ENCODE data around the gene CENPU. TPM values are rescaled to one million over a fixed set of nuclear protein-coding genes. Genes with fewer than 3 reads are reported as not detected.

Gene CENPU
- total and polyA plus RNA-seq, 3 experiments from 2014 or later: 3.5 to 56.9 (median 54.5) TPM

DNA sequence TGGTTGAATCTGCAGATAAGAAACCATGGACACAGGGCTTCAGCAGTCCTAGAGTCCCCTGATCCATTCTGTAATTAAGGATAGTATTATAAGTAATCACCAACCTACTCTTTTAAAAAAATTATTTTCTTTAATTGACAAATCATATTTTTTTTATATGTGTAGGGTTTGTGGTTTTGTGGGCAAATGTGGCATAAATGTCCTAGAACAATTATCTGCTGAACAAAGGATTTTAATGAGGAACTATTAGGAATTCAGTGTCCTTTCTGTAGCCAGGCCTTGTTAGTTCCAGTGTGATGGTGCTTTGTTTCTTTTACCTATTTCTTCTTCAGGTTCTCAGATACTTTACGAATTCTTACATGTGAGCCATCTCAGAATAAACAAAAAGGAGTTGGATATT, 52.0 kb downstream of the CENPU start:
- Mint-ChIP-seq H3K27me3 (no peaks in the 10 kb centered on the region), H3K36me3 (peaks cover 0 to 28% (median 4%) of the 10 kb centered on the region in 3 donors), H3K4me1 (peaks cover 3 to 9% (median 6%) of the 10 kb centered on the region in 3 donors), H3K9me3 (no peaks in the 10 kb centered on the region), H3K27ac (no peak overlapping the region), H3K4me3 (no peak overlapping the region)
- no peaks in the 10 kb centered on the region for H3K27me3 ChIP-seq (ENCODE audit: insufficient read depth, low read length, poor library complexity, severe bottlenecking)
- POLR2A ChIA-PET: no interaction called here
- H3K9me3 ChIP-seq (ENCODE audit: low read length): no peaks in the 10 kb centered on the region
- CTCF ChIA-PET: no interaction called here
- no peak for DNase-seq
- H3K4me3 ChIP-seq (ENCODE audit: low read length): no peak overlapping the region
- H3K4me1 ChIP-seq (ENCODE audit: insufficient read depth, low read length): no peaks in the 10 kb centered on the region
- H3K36me3 ChIP-seq (ENCODE audit: insufficient read depth, low read length): no peaks in the 10 kb centered on the region
- H3K27ac ChIP-seq (ENCODE audit: low read depth, low read length): no peak overlapping the region

DNA sequence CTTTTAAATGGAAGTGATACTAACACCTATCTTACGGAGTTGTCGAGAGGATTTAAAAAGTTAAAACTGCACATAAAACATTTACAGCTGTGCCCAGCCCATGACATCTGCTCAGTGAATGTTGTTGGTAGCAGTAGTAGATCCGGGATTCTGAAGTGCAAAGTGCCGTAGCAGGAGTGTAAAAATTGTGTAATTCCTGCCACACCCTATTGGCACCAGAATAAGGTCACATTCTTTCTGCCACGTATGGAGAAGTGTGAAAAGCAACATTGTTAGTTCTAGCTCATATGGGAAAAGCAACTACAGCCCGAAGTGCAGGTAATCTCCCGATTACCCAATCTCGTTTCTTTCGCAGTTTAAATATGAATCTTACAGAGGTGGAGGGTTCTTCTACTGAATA, 53.2 kb downstream of the CENPU start:
- Histone ChIP-seq H3K4me1 (ENCODE audit: insufficient read depth, low read length) (no peaks in the 10 kb centered on the region), H3K27ac (ENCODE audit: low read depth, low read length) (no peak overlapping the region), H3K9me3 (ENCODE audit: low read length) (no peaks in the 10 kb centered on the region), H3K4me3 (ENCODE audit: low read length) (no peak overlapping the region), H3K36me3 (ENCODE audit: insufficient read depth, low read length) (no peaks in the 10 kb centered on the region), H3K27me3 (ENCODE audit: insufficient read depth, low read length, poor library complexity, severe bottlenecking) (no peaks in the 10 kb centered on the region)
- no peaks in the 10 kb centered on the region for H3K9me3 Mint-ChIP-seq
- CTCF ChIA-PET: no interaction called here
- H3K36me3 Mint-ChIP-seq: peaks cover 0 to 20% (median 3%) of the 10 kb centered on the region in 3 donors
- no peaks in the 10 kb centered on the region for H3K27me3 Mint-ChIP-seq
- no peak overlapping the region for H3K4me3 Mint-ChIP-seq
- peaks cover 3 to 9% (median 6%) of the 10 kb centered on the region in 3 donors for H3K4me1 Mint-ChIP-seq
- no peak overlapping the region for H3K27ac Mint-ChIP-seq
- POLR2A ChIA-PET: no interaction called here
- no peak for DNase-seq

DNA sequence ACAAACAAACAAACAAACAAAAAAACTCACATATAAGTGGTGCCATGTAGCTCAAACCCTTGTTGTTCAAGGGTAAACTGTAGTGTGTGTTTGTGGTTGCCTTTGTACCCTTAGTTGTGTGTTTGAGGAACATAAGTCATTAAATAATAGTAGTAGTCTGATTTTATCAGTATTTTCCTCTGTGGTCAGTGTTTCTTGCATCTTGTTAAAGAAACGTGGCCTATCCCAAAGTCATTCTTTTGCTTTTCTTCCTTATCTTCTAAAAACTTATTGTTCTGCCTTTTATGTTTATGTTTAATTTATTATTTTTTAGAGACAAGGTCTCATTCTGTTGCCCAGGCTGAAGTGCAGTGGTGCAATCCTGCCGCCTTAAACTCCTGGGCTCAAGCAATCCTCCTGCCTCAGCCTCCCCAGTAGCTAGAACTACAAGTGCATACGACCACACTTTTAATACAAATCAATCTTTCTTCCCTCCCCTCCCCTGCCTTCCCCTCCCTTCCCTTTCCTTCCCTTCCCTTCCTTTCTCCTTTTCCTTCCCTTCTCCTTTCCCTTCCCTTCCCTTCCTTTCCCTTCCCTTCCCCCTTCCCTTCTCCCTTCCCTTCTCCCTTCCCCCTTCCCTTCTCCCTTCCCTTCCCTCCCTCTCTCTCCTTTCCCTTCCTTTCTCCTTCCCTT, 57.9 kb downstream of the CENPU start:
- POLR2A ChIA-PET: no interaction called here

GRCh38 chr4:184675018-184675417, 58.9 kb downstream of the CENPU start:
- Histone ChIP-seq H3K4me1 (ENCODE audit: insufficient read depth, low read length) (no peaks in the 10 kb centered on the region), H3K27me3 (ENCODE audit: insufficient read depth, low read length, poor library complexity, severe bottlenecking) (no peaks in the 10 kb centered on the region), H3K27ac (ENCODE audit: low read depth, low read length) (no peak overlapping the region), H3K9me3 (ENCODE audit: low read length) (no peaks in the 10 kb centered on the region), H3K36me3 (ENCODE audit: insufficient read depth, low read length) (no peaks in the 10 kb centered on the region), H3K4me3 (ENCODE audit: low read length) (no peak overlapping the region)
- no peaks in the 10 kb centered on the region for H3K27me3 Mint-ChIP-seq
- H3K36me3 Mint-ChIP-seq: peaks cover 0 to 38% (median 12%) of the 10 kb centered on the region in 3 donors
- POLR2A ChIA-PET: no interaction called here
- H3K4me3 Mint-ChIP-seq: no peak overlapping the region
- H3K27ac Mint-ChIP-seq: no peak overlapping the region
- no peak for DNase-seq
- H3K4me1 Mint-ChIP-seq: peaks cover 1 to 4% (median 3%) of the 10 kb centered on the region in 3 donors
- CTCF ChIA-PET: no interaction called here
- no peaks in the 10 kb centered on the region for H3K9me3 Mint-ChIP-seq

More for the DNA sequence above, 57.9 kb downstream of the CENPU start:
- Mint-ChIP-seq H3K27ac (peak overlapping the region in 2 of 8 donors; percentile 41 to 60), H3K36me3 (peaks cover 0 to 36% (median 12%) of the 10 kb centered on the region in 3 donors), H3K4me3 (no peak overlapping the region), H3K4me1 (no peaks in the 10 kb centered on the region), H3K9me3 (no peaks in the 10 kb centered on the region), H3K27me3 (no peaks in the 10 kb centered on the region)
- Histone ChIP-seq H3K9me3 (ENCODE audit: low read length) (no peaks in the 10 kb centered on the region), H3K4me3 (ENCODE audit: low read length) (no peak overlapping the region), H3K27ac (ENCODE audit: low read depth, low read length) (no peak overlapping the region), H3K27me3 (ENCODE audit: insufficient read depth, low read length, poor library complexity, severe bottlenecking) (no peaks in the 10 kb centered on the region), H3K4me1 (ENCODE audit: insufficient read depth, low read length) (no peaks in the 10 kb centered on the region), H3K36me3 (ENCODE audit: insufficient read depth, low read length) (no peaks in the 10 kb centered on the region)
- DNase-seq: no peak
- CTCF ChIA-PET: no interaction called here

GRCh38 chr4:184674011-184674410, 59.9 kb downstream of the CENPU start:
- Histone ChIP-seq H3K27me3 (ENCODE audit: insufficient read depth, low read length, poor library complexity, severe bottlenecking) (no peaks in the 10 kb centered on the region), H3K36me3 (ENCODE audit: insufficient read depth, low read length) (no peaks in the 10 kb centered on the region), H3K4me1 (ENCODE audit: insufficient read depth, low read length) (peaks cover 7% of the 10 kb centered on the region), H3K9me3 (ENCODE audit: low read length) (no peaks in the 10 kb centered on the region), H3K4me3 (ENCODE audit: low read length) (no peak overlapping the region), H3K27ac (ENCODE audit: low read depth, low read length) (no peak overlapping the region)
- no peaks in the 10 kb centered on the region for H3K27me3 Mint-ChIP-seq
- H3K36me3 Mint-ChIP-seq: peaks cover 0 to 42% (median 18%) of the 10 kb centered on the region in 3 donors
- no peak overlapping the region for H3K4me3 Mint-ChIP-seq
- no peak for DNase-seq
- no peak overlapping the region for H3K27ac Mint-ChIP-seq
- CTCF ChIA-PET: no interaction called here
- peaks cover 11 to 14% (median 13%) of the 10 kb centered on the region in 3 donors for H3K4me1 Mint-ChIP-seq
- POLR2A ChIA-PET: interaction anchor here (0.6 kb wide), 1 partner anchor 549 kb away, joined by 3 read pairs; no protein-coding TSS in a partner anchor
- no peaks in the 10 kb centered on the region for H3K9me3 Mint-ChIP-seq

GRCh38 chr4:184672741-184673140, 61.2 kb downstream of the CENPU start:
- no peak for DNase-seq
- H3K9me3 Mint-ChIP-seq: no peaks in the 10 kb centered on the region
- Histone ChIP-seq H3K9me3 (ENCODE audit: low read length) (no peaks in the 10 kb centered on the region), H3K4me3 (ENCODE audit: low read length) (no peak overlapping the region), H3K36me3 (ENCODE audit: insufficient read depth, low read length) (no peaks in the 10 kb centered on the region), H3K4me1 (ENCODE audit: insufficient read depth, low read length) (peaks cover 17% of the 10 kb centered on the region), H3K27me3 (ENCODE audit: insufficient read depth, low read length, poor library complexity, severe bottlenecking) (no peaks in the 10 kb centered on the region), H3K27ac (ENCODE audit: low read depth, low read length) (no peak overlapping the region)
- peaks cover 7 to 49% (median 26%) of the 10 kb centered on the region in 3 donors for H3K36me3 Mint-ChIP-seq
- CTCF ChIA-PET: interaction anchor here (0.7 to 1.0 kb wide), 2 partner anchors 10 to 62 kb away, joined by 3 to 4 read pairs; no protein-coding TSS in a partner anchor
- H3K27ac Mint-ChIP-seq: peak overlapping the region in 1 of 8 donors; percentile 22
- H3K4me3 Mint-ChIP-seq: no peak overlapping the region
- peaks cover 23 to 26% (median 26%) of the 10 kb centered on the region in 3 donors for H3K4me1 Mint-ChIP-seq
- POLR2A ChIA-PET: interaction anchor here (0.6 kb wide), 1 partner anchor 426 kb away, joined by 4 read pairs; no protein-coding TSS in a partner anchor
- no peaks in the 10 kb centered on the region for H3K27me3 Mint-ChIP-seq

DNA sequence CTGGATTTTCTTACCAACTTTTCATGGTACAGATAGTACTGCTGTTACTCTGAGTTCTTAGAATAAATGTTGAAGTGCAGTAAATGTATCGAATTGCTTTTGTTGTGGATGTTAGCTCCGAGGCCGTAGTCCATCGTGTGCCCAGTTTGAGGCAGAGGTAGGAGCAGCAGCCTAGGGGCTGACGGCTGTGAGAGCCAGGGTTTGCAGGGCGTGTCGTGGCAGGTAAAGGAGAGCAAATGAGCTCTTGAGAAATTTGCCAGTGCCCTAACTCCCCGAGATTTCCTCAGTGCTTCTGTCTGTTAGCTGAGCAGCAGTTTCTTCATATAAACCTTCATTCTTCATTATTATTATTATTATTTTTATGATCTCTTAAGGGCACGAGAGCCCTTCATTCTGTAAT, 62.8 kb downstream of the CENPU start:
- Histone ChIP-seq H3K27ac (ENCODE audit: low read depth, low read length) (no peak overlapping the region), H3K9me3 (ENCODE audit: low read length) (no peaks in the 10 kb centered on the region), H3K36me3 (ENCODE audit: insufficient read depth, low read length) (no peaks in the 10 kb centered on the region), H3K27me3 (ENCODE audit: insufficient read depth, low read length, poor library complexity, severe bottlenecking) (no peaks in the 10 kb centered on the region), H3K4me1 (ENCODE audit: insufficient read depth, low read length) (peaks cover 17% of the 10 kb centered on the region), H3K4me3 (ENCODE audit: low read length) (no peak overlapping the region)
- ChIA-PET POLR2A (no interaction called here), CTCF (no interaction called here)
- H3K36me3 Mint-ChIP-seq: peaks cover 9 to 62% (median 26%) of the 10 kb centered on the region in 3 donors
- no peaks in the 10 kb centered on the region for H3K27me3 Mint-ChIP-seq
- H3K9me3 Mint-ChIP-seq: no peaks in the 10 kb centered on the region
- peaks cover 30 to 37% (median 37%) of the 10 kb centered on the region in 3 donors for H3K4me1 Mint-ChIP-seq
- no peak for DNase-seq
- peak overlapping the region in 4 of 8 donors; percentile 35 to 94 (median 60) for H3K27ac Mint-ChIP-seq
- no peak overlapping the region for H3K4me3 Mint-ChIP-seq

DNA sequence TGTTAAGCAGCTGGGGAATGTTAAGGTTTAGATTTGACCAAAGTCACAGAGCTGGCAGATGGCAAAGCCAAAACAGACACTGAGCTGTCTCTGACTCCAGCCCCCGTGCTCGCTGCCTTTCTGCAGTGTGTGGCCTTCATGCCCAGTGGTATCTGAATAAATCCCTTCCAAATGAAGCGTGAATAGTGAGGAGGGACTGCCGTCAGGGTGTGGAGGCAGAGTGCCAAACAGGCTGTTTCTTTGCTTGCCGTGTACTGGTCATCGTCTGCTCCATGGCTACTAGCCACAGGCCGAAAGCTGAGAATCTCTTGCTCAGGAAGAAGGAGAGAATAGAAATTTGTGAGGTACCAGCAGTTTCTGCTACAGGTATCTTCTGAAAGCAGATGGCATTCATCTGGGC, 64.6 kb downstream of the CENPU start:
- no peaks in the 10 kb centered on the region for H3K27me3 Mint-ChIP-seq
- peak overlapping the region in 7 of 8 donors; percentile 81 to 97 (median 87) for H3K27ac Mint-ChIP-seq
- Histone ChIP-seq H3K36me3 (ENCODE audit: insufficient read depth, low read length) (no peaks in the 10 kb centered on the region), H3K9me3 (ENCODE audit: low read length) (no peaks in the 10 kb centered on the region), H3K27me3 (ENCODE audit: insufficient read depth, low read length, poor library complexity, severe bottlenecking) (no peaks in the 10 kb centered on the region), H3K4me3 (ENCODE audit: low read length) (no peak overlapping the region), H3K27ac (ENCODE audit: low read depth, low read length) (no peak overlapping the region), H3K4me1 (ENCODE audit: insufficient read depth, low read length) (peaks cover 17% of the 10 kb centered on the region)
- ChIA-PET CTCF (interaction anchor here (1.0 to 2.1 kb wide), 2 partner anchors 13 to 406 kb away, joined by 3 to 5 read pairs; no protein-coding TSS in a partner anchor), POLR2A (interaction anchor here (0.7 to 1.3 kb wide), 3 partner anchors 20 to 405 kb away, joined by 3 to 4 read pairs (median 3); partner anchors contain the start of genes CASP3 and CENPU)
- DNase-seq: no peak
- H3K36me3 Mint-ChIP-seq: peaks cover 9 to 61% (median 24%) of the 10 kb centered on the region in 3 donors
- H3K4me3 Mint-ChIP-seq: peak overlapping the region in 5 of 7 donors; percentile 24 to 51 (median 42)
- peaks cover 30 to 37% (median 37%) of the 10 kb centered on the region in 3 donors for H3K4me1 Mint-ChIP-seq
- no peaks in the 10 kb centered on the region for H3K9me3 Mint-ChIP-seq

All from CD8-positive, alpha-beta memory T cell (primary cell).